ENCODE data around the gene ADH7. TPM values are rescaled to one million over a fixed set of nuclear protein-coding genes. Genes with fewer than 3 reads are reported as not detected.

ADH7 gene
- total and polyA plus RNA-seq, 2 of the 8 experiments (the other 6 are each of a cell fraction or from before 2014, with no cell fraction given), result not detected

DNA sequence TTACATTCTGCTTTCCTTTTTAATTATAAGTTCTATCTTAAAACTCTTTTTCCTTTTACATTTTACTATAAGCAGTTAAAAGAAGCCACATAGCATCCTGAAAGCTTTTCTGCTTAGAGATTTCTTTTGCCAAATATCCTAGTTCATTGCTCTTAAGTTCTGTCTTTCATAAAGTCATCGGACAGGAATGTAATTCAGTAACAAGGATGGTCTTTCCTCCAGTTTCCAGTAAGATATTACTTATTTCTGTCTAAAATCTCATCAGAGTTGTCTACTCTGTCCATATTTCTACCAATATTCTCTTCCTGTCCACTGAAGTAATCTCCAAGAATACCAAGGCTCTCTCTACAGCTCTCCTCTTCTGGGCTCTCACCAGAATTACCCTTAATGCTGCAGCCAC, 45.1 kb downstream of the ADH7 start:
- H3K9me3 ChIP-seq (ENCODE audit: insufficient read depth in 2 of 2, low read depth in 1 of 2, low read length in 1 of 2), result no peaks in the 10 kb centered on the region
- ChIA-PET POLR2A (ENCODE audit: partially characterized antibody) (interaction anchor here (1.1 kb wide), 1 partner anchor 301 kb away, joined by 3 read pairs; the partner anchor contains the start of gene ADH5), CTCF (ENCODE audit: partially characterized antibody) (interaction anchor here (1.2 kb wide), 1 partner anchor 334 kb away, joined by 3 read pairs; no protein-coding TSS in a partner anchor)
- TF ChIP-seq, protein P1, sequence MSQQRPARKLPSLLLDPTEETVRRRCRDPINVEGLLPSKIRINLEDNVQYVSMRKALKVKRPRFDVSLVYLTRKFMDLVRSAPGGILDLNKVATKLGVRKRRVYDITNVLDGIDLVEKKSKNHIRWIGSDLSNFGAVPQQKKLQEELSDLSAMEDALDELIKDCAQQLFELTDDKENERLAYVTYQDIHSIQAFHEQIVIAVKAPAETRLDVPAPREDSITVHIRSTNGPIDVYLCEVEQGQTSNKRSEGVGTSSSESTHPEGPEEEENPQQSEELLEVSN (IDR thresholded peaks at IDR 0.05), result no peak
- TF ChIP-seq KDM1A (IDR thresholded peaks at IDR 0.05; ENCODE audit: borderline replicate concordance, low read length) (no peak), TCF12 (IDR thresholded peaks at IDR 0.05; ENCODE audit: low read depth, low read length) (no peak), CBX5 (IDR thresholded peaks at IDR 0.05; ENCODE audit: low read depth, low read length) (no peak), TEAD4 (IDR thresholded peaks at IDR 0.05; ENCODE audit: low read depth, low read length) (no peak), POLR2A (IDR thresholded peaks at IDR 0.05; ENCODE audit: control extremely low read depth in 1 of 2, low read depth in 2 of 2, low read length in 2 of 2) (no peak), BCL11A (IDR thresholded peaks at IDR 0.05; ENCODE audit: low read depth in 2 of 2, low read length in 2 of 2) (no peak), SAP30 (IDR thresholded peaks at IDR 0.05; ENCODE audit: insufficient read depth, insufficient replicate concordance, low read length) (no peak)
- TF ChIP-seq, protein P2, sequence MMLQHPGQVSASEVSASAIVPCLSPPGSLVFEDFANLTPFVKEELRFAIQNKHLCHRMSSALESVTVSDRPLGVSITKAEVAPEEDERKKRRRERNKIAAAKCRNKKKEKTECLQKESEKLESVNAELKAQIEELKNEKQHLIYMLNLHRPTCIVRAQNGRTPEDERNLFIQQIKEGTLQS (IDR thresholded peaks at IDR 0.05; ENCODE audit: insufficient read depth, low read depth, low read length), result no peak
- TF ChIP-seq, protein P3, sequence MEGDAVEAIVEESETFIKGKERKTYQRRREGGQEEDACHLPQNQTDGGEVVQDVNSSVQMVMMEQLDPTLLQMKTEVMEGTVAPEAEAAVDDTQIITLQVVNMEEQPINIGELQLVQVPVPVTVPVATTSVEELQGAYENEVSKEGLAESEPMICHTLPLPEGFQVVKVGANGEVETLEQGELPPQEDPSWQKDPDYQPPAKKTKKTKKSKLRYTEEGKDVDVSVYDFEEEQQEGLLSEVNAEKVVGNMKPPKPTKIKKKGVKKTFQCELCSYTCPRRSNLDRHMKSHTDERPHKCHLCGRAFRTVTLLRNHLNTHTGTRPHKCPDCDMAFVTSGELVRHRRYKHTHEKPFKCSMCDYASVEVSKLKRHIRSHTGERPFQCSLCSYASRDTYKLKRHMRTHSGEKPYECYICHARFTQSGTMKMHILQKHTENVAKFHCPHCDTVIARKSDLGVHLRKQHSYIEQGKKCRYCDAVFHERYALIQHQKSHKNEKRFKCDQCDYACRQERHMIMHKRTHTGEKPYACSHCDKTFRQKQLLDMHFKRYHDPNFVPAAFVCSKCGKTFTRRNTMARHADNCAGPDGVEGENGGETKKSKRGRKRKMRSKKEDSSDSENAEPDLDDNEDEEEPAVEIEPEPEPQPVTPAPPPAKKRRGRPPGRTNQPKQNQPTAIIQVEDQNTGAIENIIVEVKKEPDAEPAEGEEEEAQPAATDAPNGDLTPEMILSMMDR (IDR thresholded peaks at IDR 0.05; ENCODE audit: control extremely low read depth in 1 of 3, insufficient read depth in 1 of 3, low read depth in 1 of 3, low read length in 3 of 3), result no peak

More for the DNA sequence above, 45.1 kb downstream of the ADH7 start:
- no peak overlapping the region for H3K9ac ChIP-seq (replicated peaks in 1 of 4; ENCODE audit: extremely low read depth in 1 of 4, low read depth in 3 of 4, low read length in 3 of 4)
- no peaks in the 10 kb centered on the region for H3K23me2 ChIP-seq (ENCODE audit: low read depth, low read length)
- H3K27me3 ChIP-seq (replicated peaks in 1 of 4; ENCODE audit: control insufficient read depth in 3 of 4, extremely low read depth in 1 of 4, insufficient read depth in 3 of 4, low read length in 3 of 4), result no peaks in the 10 kb centered on the region
- no peak overlapping the region for H3K27ac ChIP-seq (ENCODE audit: low read depth, low read length)
- no peaks in the 10 kb centered on the region for H3K79me2 ChIP-seq (ENCODE audit: control insufficient read depth in 1 of 2, insufficient read depth in 2 of 2, low read length in 2 of 2)
- no peak overlapping the region for H3K14ac ChIP-seq (ENCODE audit: insufficient read length)
- no peak overlapping the region for H2BK5ac ChIP-seq (ENCODE audit: low read depth, low read length)
- DNase-seq (ENCODE audit: low read depth in 1 of 2, low spot score in 2 of 2), result no peak
- no peak overlapping the region for H4K5ac ChIP-seq (ENCODE audit: insufficient read length, low read depth, low read length)
- no peak overlapping the region for H2BK120ac ChIP-seq (replicated peaks; ENCODE audit: low read depth, low read length)
- no peaks in the 10 kb centered on the region for H3K79me1 ChIP-seq (ENCODE audit: low read depth, low read length)
- H3K4me1 ChIP-seq (replicated peaks in 1 of 4; ENCODE audit: control insufficient read depth in 3 of 4, insufficient read depth in 4 of 4, low read length in 3 of 4), result no peaks in the 10 kb centered on the region
- no peak overlapping the region for H4K8ac ChIP-seq (ENCODE audit: extremely low read depth, insufficient read depth, low read length)
- no peak overlapping the region for H2AK5ac ChIP-seq (ENCODE audit: low read depth, low read length)
- H3K56ac ChIP-seq (replicated peaks; ENCODE audit: insufficient read length, low read depth, low read length), result no peak overlapping the region
- no peak overlapping the region for H3K4ac ChIP-seq (replicated peaks; ENCODE audit: insufficient read length, low read depth, low read length)
- 90% methylated on average over 1 of the region's 1 CpG; no CpG with 5 or more reads in 1 of the 2 experiments for WGBS, 2 experiments (ENCODE audit: extremely low coverage in 1 of 2, insufficient coverage in 1 of 2, insufficient read length in 1 of 2, insufficient replicate concordance in 2 of 2, low coverage in 1 of 2, low lambda C conversion rate in 2 of 2, missing lambda C conversion rate in 1 of 2)
- no peak overlapping the region for H2BK12ac ChIP-seq (ENCODE audit: low read depth, low read length)
- H3K18ac ChIP-seq (ENCODE audit: extremely low read depth, low read length), result no peak overlapping the region
- H3K23ac ChIP-seq (ENCODE audit: insufficient read length), result no peak overlapping the region
- no peak overlapping the region for H2BK20ac ChIP-seq (ENCODE audit: low read length)
- no peak for FAIRE-seq
- H4K91ac ChIP-seq (replicated peaks; ENCODE audit: insufficient read length, low read length), result no peak overlapping the region
- H2BK15ac ChIP-seq (ENCODE audit: low read length), result no peak overlapping the region
- H2AFZ ChIP-seq (ENCODE audit: low read length), result no peak overlapping the region
- no peaks in the 10 kb centered on the region for H4K20me1 ChIP-seq (replicated peaks in 1 of 2; ENCODE audit: control insufficient read depth in 1 of 2, insufficient read depth in 2 of 2, low read length in 2 of 2)
- no peak overlapping the region for H3K4me3 ChIP-seq (ENCODE audit: extremely low read depth in 1 of 4, insufficient read depth in 2 of 4, low read depth in 3 of 4, low read length in 4 of 4)
- H3K4me2 ChIP-seq (ENCODE audit: insufficient read depth in 1 of 2, low read depth in 2 of 2, low read length in 2 of 2), result no peak overlapping the region
- no peaks in the 10 kb centered on the region for H3K36me3 ChIP-seq (ENCODE audit: control insufficient read depth in 2 of 4, insufficient read depth in 4 of 4, low read length in 3 of 4)

Measured in H1 (cell line).